Esophagus muscularis mucosa (tissue), 4 donors: ENCODE data around the gene SLC35F3. TPM values are rescaled to one million over a fixed set of nuclear protein-coding genes. Genes with fewer than 3 reads are reported as not detected.

Experiments
- DNase-seq: peaks from one replicate; pipeline ENCODE4 v3.0.0-alpha.2; 2017; ENCODE audit errors: extremely low spot score
- H3K27ac ChIP-seq, 4 donors: fragments of 200-600 bp; sonication (generic); replicated peaks in 1 of 4; 1 replicate in 3 of 4; 2 replicates in 1 of 4; pipeline ENCODE4 v1.5.1; 2016 to 2019; ENCODE audit warnings: mild to moderate bottlenecking in 1 of 4
- H3K27me3 ChIP-seq, 4 donors: fragments of 200-600 bp; sonication (generic); one replicate each; pipeline versions ENCODE4 v1.5.1 to v1.6.0; 2016 to 2019
- H3K36me3 ChIP-seq, 4 donors: fragments of 200-600 bp; sonication (generic); one replicate each; pipeline ENCODE4 v1.5.1; 2016 to 2019
- H3K4me1 ChIP-seq, 4 donors: fragments of 200-600 bp; sonication (generic); one replicate each; pipeline ENCODE4 v1.5.1; 2016 to 2019
- H3K4me3 ChIP-seq, 4 donors: fragments of 200-600 bp; sonication (generic); 1 replicate in 2 of 4; 2 replicates in 2 of 4; pipeline ENCODE4 v1.5.1; 2016 to 2019; ENCODE audit warnings: mild to moderate bottlenecking in 4 of 4, moderate library complexity in 1 of 4
- H3K9me3 ChIP-seq, 4 donors: fragments of 200-600 bp; sonication (generic); 1 replicate in 3 of 4; 2 replicates in 1 of 4; pipeline ENCODE4 v1.5.1; 2016 to 2019
- CTCF ChIP-seq, 3 experiments: fragments of 200-600 bp in 2 of 3; fragments of 450-650 bp in 1 of 3; sonication (generic) in 2 of 3; IDR thresholded peaks; one replicate each; pipeline ENCODE4 v1.5.1; 2017 to 2019; ENCODE audit warnings: antibody characterized with exemption in 3 of 3, mild to moderate bottlenecking in 2 of 3, moderate library complexity in 1 of 3
- EP300 ChIP-seq: sonication (generic); formaldehyde crosslinking; IDR thresholded peaks from one replicate; pipeline ENCODE4 v1.6.1; 2017; ENCODE audit warnings: antibody characterized with exemption
- POLR2A ChIP-seq: fragments of 450-650 bp; IDR thresholded peaks from one replicate; pipeline ENCODE4 v1.6.1; 2017; ENCODE audit warnings: antibody characterized with exemption, moderate library complexity, mild to moderate bottlenecking, low read depth
- POLR2AphosphoS5 ChIP-seq, 2 donors: sonication (generic); formaldehyde crosslinking; IDR thresholded peaks; one replicate each; pipeline ENCODE4 v1.6.1; 2017; ENCODE audit warnings: antibody characterized with exemption in 2 of 2
- WGBS: methylation state at CpG from one replicate; pipeline ENCODE4 v1.1.5; 2018; 5-methylcytosine and 5-hydroxymethylcytosine counted together
- intact Hi-C: fragments of 100-400 bp; cut with DNase I; formaldehyde crosslinking; loops from one replicate; pipeline ENCODE4 v1.15.1; 2023
- total RNA-seq, 4 donors: library from RNA; depleted of rRNA; stranded (reverse); fragments of >200 nt; gene quantifications; one replicate each; pipeline versions ENCODE4 v1.1.0 to v1.2.1, GENCODE V29; 2016

Gene SLC35F3
- total RNA-seq, 4 donors from 2014 or later: 0.34 TPM; not detected in 3

GRCh38 chr1:234065794-234066447 is 161.4 kb downstream of the SLC35F3 start:
- intact Hi-C loops: no loop called here
- no peaks in the 10 kb centered on the region for H3K36me3 ChIP-seq
- DNase-seq: no peak
- WGBS: 29% methylated on average over 17 of the region's 17 CpGs
- no peaks in the 10 kb centered on the region for H3K27me3 ChIP-seq
- no peaks in the 10 kb centered on the region for H3K9me3 ChIP-seq
- H3K27ac ChIP-seq: no peak overlapping the region
- no peak for TF ChIP-seq EP300
- peak; percentile 34 to 60 (median 46) for TF ChIP-seq CTCF (IDR thresholded peaks at IDR 0.05)
- no peaks in the 10 kb centered on the region for H3K4me1 ChIP-seq
- no peak overlapping the region for H3K4me3 ChIP-seq

- no peaks in the 10 kb centered on the region for H3K4me1 ChIP-seq
- no peak for TF ChIP-seq POLR2A
- no peak for TF ChIP-seq POLR2AphosphoS5 (IDR thresholded peaks at IDR 0.05)
- no peak for TF ChIP-seq EP300
- no peak for TF ChIP-seq CTCF (IDR thresholded peaks at IDR 0.05)
- no peaks in the 10 kb centered on the region for H3K9me3 ChIP-seq
- intact Hi-C loops: no loop called here
- H3K27ac ChIP-seq: no peak overlapping the region
- 74% methylated on average over 6 of the region's 8 CpGs for WGBS
- H3K27me3 ChIP-seq: no peaks in the 10 kb centered on the region
- DNase-seq: no peak
- H3K4me3 ChIP-seq: no peak overlapping the region
- no peaks in the 10 kb centered on the region for H3K36me3 ChIP-seq
These were observed 163.3 kb downstream of the SLC35F3 start for GRCh38 chr1:234067581-234068337.

- Histone ChIP-seq H3K4me1 (no peaks in the 10 kb centered on the region), H3K9me3 (no peaks in the 10 kb centered on the region), H3K4me3 (no peak overlapping the region), H3K27me3 (no peaks in the 10 kb centered on the region), H3K36me3 (no peaks in the 10 kb centered on the region), H3K27ac (no peak overlapping the region)
- 77% methylated on average over 3 of the region's 3 CpGs for WGBS
- TF ChIP-seq POLR2AphosphoS5 (IDR thresholded peaks at IDR 0.05): no peak
- TF ChIP-seq POLR2A: no peak
- no peak for TF ChIP-seq EP300
- no peak for TF ChIP-seq CTCF (IDR thresholded peaks at IDR 0.05)
- no peak for DNase-seq
- intact Hi-C loops: no loop called here
These were observed 165.3 kb downstream of the SLC35F3 start for GRCh38 chr1:234069760-234070159.

- no peaks in the 10 kb centered on the region for H3K9me3 ChIP-seq
- no peaks in the 10 kb centered on the region for H3K4me1 ChIP-seq
- TF ChIP-seq POLR2A: no peak
- no peak for TF ChIP-seq EP300
- no peak for TF ChIP-seq CTCF (IDR thresholded peaks at IDR 0.05)
- no peak for TF ChIP-seq POLR2AphosphoS5 (IDR thresholded peaks at IDR 0.05)
- no peak overlapping the region for H3K4me3 ChIP-seq
- intact Hi-C loops: no loop called here
- DNase-seq: no peak
- H3K27me3 ChIP-seq: peaks cover 0 to 3% (median 0%) of the 10 kb centered on the region in 4 donors
- H3K36me3 ChIP-seq: no peaks in the 10 kb centered on the region
- no peak overlapping the region for H3K27ac ChIP-seq
- WGBS: 80% methylated on average over 3 of the region's 3 CpGs
These were observed 168.3 kb downstream of the SLC35F3 start for GRCh38 chr1:234072793-234073192.
